SU-DHL-6 (cell line): ENCODE measurements around the gene CLTRN.

ENCODE experiments used
- H2AFZ ChIP-seq: fragments of 200-600 bp; sonication (generic); 2 replicates; pipeline ENCODE4 v1.6.1; 2014; ENCODE audit warnings: low read depth, mild to moderate bottlenecking, moderate library complexity, mixed read lengths, antibody characterized with exemption, low read length; ENCODE audit not compliant: severe bottlenecking
- H3F3A ChIP-seq: fragments of 200-600 bp; shearing (Covaris generic); 2 replicates; pipeline ENCODE4 v1.6.0; 2016; ENCODE audit warnings: antibody characterized with exemption, mild to moderate bottlenecking; ENCODE audit not compliant: insufficient read depth
- H3K27ac ChIP-seq: fragments of 200-600 bp; sonication (generic); 2 replicates; pipeline ENCODE4 v1.5.1; 2016; ENCODE audit warnings: low read depth, mild to moderate bottlenecking, low read length, moderate library complexity, mixed read lengths
- H3K27me3 ChIP-seq: fragments of 200-600 bp; sonication (generic), shearing (Covaris generic); 2 replicates; pipeline ENCODE4 v1.6.0; 2014; ENCODE audit warnings: mild to moderate bottlenecking, low read length
- H3K36me3 ChIP-seq: fragments of 200-600 bp; sonication (generic); 2 replicates; pipeline ENCODE4 v1.6.1; 2014; ENCODE audit warnings: mild to moderate bottlenecking, low read length, mixed read lengths
- H3K4me2 ChIP-seq: fragments of 300-600, 200-600 bp; shearing (Covaris generic), sonication (generic); 2 replicates; pipeline ENCODE4 v1.6.0; 2014; ENCODE audit warnings: low read length, low read depth, mild to moderate bottlenecking; ENCODE audit not compliant: poor library complexity, severe bottlenecking
- H3K4me3 ChIP-seq: fragments of 200-600 bp; sonication (generic); 2 replicates; pipeline ENCODE4 v1.5.1; 2014; ENCODE audit warnings: antibody characterized with exemption, low read length, mild to moderate bottlenecking, mixed read lengths; ENCODE audit not compliant: insufficient read depth, poor library complexity, severe bottlenecking
- H3K79me2 ChIP-seq: fragments of 200-600 bp; sonication (generic); 2 replicates; pipeline ENCODE4 v1.6.1; 2014; ENCODE audit warnings: mild to moderate bottlenecking, low read length, moderate library complexity; ENCODE audit not compliant: insufficient read depth
- H3K9ac ChIP-seq: fragments of 200-600 bp; sonication (generic); 2 replicates; pipeline ENCODE4 v1.7.0; 2014; ENCODE audit warnings: mild to moderate bottlenecking, low read length
- H3K9me2 ChIP-seq: fragments of 200-600 bp; sonication (generic); replicated peaks from 2 replicates; pipeline ENCODE4 v1.6.1; 2014; ENCODE audit warnings: low read length; ENCODE audit not compliant: insufficient read depth
- H3K9me3 ChIP-seq: fragments of 200-600 bp; sonication (generic); 2 replicates; pipeline ENCODE4 v1.6.1; 2014; ENCODE audit warnings: low read length, mixed read lengths; ENCODE audit not compliant: insufficient read depth
- H4K20me1 ChIP-seq: fragments of 200-600 bp; sonication (generic); 2 replicates; pipeline ENCODE4 v1.6.1; 2014; ENCODE audit warnings: low read depth, mild to moderate bottlenecking, antibody characterized with exemption, low read length, moderate library complexity, mixed read lengths
- CTCF ChIP-seq: fragments of 200-600 bp; sonication (generic); IDR thresholded peaks from one replicate; pipeline ENCODE4 v1.5.1; 2017; ENCODE audit warnings: antibody characterized with exemption, mild to moderate bottlenecking, low read length, moderate library complexity; ENCODE audit not compliant: insufficient read depth, poor library complexity, severe bottlenecking
- EZH2phosphoT487 ChIP-seq: fragments of 200-600 bp; sonication (generic), shearing (Covaris generic); conservative IDR thresholded peaks from 2 replicates; pipeline ENCODE4 v1.6.1; 2018; ENCODE audit warnings: mild to moderate bottlenecking, antibody characterized with exemption, low read length, moderate library complexity, mixed read lengths

Gene CLTRN

GRCh38 chrX:15594371-15594770, 70.2 kb downstream of the CLTRN start:
- H3K9me2 ChIP-seq: no peaks in the 10 kb centered on the region

GRCh38 chrX:15579778-15580747, 84.5 kb downstream of the CLTRN start:
- Histone ChIP-seq H3K9me2 (no peaks in the 10 kb centered on the region), H3K27me3 (no peaks in the 10 kb centered on the region), H3K4me2 (no peak overlapping the region), H3K4me3 (no peak overlapping the region), H3F3A (no peaks in the 10 kb centered on the region), H3K9ac (no peak overlapping the region), H3K79me2 (no peaks in the 10 kb centered on the region), H3K36me3 (no peaks in the 10 kb centered on the region), H3K27ac (no peak overlapping the region), H2AFZ (no peak overlapping the region), H3K9me3 (no peaks in the 10 kb centered on the region), H4K20me1 (no peaks in the 10 kb centered on the region)
- TF ChIP-seq EZH2phosphoT487: no peak
- no peak for TF ChIP-seq CTCF

More at GRCh38 chrX:15594371-15594770, 70.2 kb downstream of the CLTRN start:
- Histone ChIP-seq H3K4me2 (no peak overlapping the region), H3K27ac (no peak overlapping the region), H3K9me3 (no peaks in the 10 kb centered on the region), H3F3A (no peaks in the 10 kb centered on the region), H3K36me3 (no peaks in the 10 kb centered on the region), H3K79me2 (no peaks in the 10 kb centered on the region), H4K20me1 (no peaks in the 10 kb centered on the region), H3K9ac (no peak overlapping the region), H3K4me3 (no peak overlapping the region), H3K27me3 (no peaks in the 10 kb centered on the region), H2AFZ (no peak overlapping the region)
- TF ChIP-seq CTCF (no peak), EZH2phosphoT487 (no peak)
